ENCODE results near the gene SOX10. TPM values are rescaled to one million over a fixed set of nuclear protein-coding genes. Genes with fewer than 3 reads are reported as not detected.

Gene SOX10
- not detected in 2 replicates for total RNA-seq
- 0.09 TPM for total RNA-seq (2013)
- polyA plus RNA-seq = not detected in 2 replicates
- polyA minus RNA-seq = not detected in 2 replicates

DNA sequence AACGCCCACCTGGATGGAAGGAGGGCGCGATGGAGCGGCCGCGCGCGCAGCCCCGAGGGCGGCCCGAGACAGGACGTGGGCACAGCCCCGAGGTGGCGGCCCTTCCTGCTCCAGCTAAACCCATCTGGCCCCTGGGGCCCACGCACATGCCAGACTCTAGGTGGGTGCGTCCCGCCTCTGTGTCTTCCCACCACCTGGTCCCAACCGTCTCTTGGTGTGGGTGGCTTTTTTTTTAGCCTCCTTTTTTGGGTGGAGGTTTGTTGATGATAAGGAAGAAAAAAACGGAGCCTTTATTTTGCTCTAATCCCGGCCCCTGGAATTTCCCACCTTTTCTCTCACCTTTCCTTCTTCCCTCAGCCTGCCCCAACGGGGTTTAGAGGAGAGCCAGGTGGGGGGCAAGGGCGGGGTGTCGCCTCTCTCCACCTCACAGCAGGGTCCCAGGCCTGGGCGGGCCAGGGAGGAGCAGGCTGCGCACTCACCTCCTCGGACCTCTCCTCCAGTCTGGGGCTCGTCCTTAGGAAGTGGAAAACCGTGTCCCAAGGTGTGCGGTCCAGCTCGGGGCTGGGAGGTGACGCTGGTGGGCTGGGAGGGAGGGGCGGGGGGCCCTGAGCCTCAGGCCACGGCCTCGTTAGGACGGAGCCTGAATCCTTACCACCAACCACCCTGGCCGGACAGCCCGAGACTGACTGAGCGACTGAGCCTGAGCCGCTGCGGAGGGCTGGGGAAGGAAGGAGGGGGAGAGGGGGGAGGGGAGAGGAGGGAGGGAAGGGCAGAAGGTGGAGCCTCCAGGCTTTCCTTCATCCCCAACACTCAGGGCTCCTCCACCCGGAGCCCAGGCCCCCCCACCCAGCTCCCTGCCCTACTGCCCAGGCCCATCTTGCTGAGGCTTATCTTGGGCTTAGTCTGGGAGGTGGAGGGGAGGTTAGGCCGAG is at the start of gene SOX10:
SOX10 (minus strand) TSS at position 696 of the 932 bp plus-strand sequence. CDS start 771 bp downstream, outside the sequence.
- H3K27me3 Mint-ChIP-seq = no peaks in the 10 kb centered on the region
- H3K9ac ChIP-seq (ENCODE audit: low read length) = no peak within 1 kb of the TSS
- H3K27ac ChIP-seq (ENCODE audit: low read length in 2 of 2) = no peak within 1 kb of the TSS
- no peak within 1 kb of the TSS for H2AFZ ChIP-seq (ENCODE audit: insufficient read depth, low read depth, low read length, poor library complexity, severe bottlenecking)
- ATAC-seq (ENCODE audit: low read depth) (no peak), DNase-seq (no peak)
- no peaks in the 10 kb centered on the region for H3K79me2 ChIP-seq (ENCODE audit: control insufficient read depth, insufficient read depth, low read length)
- WGBS (ENCODE audit: insufficient coverage) = 83% methylated on average over 25 of the region's 42 CpGs
- H3K4me1 Mint-ChIP-seq = no peaks in the 10 kb centered on the region
- no peak within 1 kb of the TSS for H3K4me2 ChIP-seq (replicated peaks; ENCODE audit: low read depth, low read length, poor library complexity, severe bottlenecking)
- H3K4me1 ChIP-seq (ENCODE audit: control insufficient read depth in 2 of 2, insufficient read depth in 2 of 2, low read length in 2 of 2) = no peaks in the 10 kb centered on the region
- no peaks in the 10 kb centered on the region for H3K9me3 Mint-ChIP-seq (ENCODE audit: insufficient read depth)
- H3K36me3 ChIP-seq (replicated peaks in 1 of 2; ENCODE audit: control extremely low read depth in 1 of 2, control insufficient read depth in 1 of 2, extremely low read depth in 1 of 2, insufficient read depth in 2 of 2, low read length in 1 of 2) = no peaks in the 10 kb centered on the region
- POLR2A ChIA-PET = no interaction called here
- H3K9me3 ChIP-seq (ENCODE audit: control extremely low read depth in 1 of 3, control insufficient read depth in 2 of 3, insufficient read depth in 1 of 3, low read length in 2 of 3) = no peaks in the 10 kb centered on the region
- H3K4me3 Mint-ChIP-seq = no peak within 1 kb of the TSS
- no peaks in the 10 kb centered on the region for H4K20me1 ChIP-seq (ENCODE audit: control insufficient read depth, insufficient read depth, low read length, poor library complexity, severe bottlenecking)
- H3K27me3 ChIP-seq (replicated peaks in 1 of 4; ENCODE audit: control extremely low read depth in 1 of 4, control insufficient read depth in 3 of 4, insufficient read depth in 4 of 4, low read length in 3 of 4) = no peaks in the 10 kb centered on the region
- intact Hi-C loops (cut with micrococcal nuclease) = no loop called here
- TF ChIP-seq, protein P1, sequence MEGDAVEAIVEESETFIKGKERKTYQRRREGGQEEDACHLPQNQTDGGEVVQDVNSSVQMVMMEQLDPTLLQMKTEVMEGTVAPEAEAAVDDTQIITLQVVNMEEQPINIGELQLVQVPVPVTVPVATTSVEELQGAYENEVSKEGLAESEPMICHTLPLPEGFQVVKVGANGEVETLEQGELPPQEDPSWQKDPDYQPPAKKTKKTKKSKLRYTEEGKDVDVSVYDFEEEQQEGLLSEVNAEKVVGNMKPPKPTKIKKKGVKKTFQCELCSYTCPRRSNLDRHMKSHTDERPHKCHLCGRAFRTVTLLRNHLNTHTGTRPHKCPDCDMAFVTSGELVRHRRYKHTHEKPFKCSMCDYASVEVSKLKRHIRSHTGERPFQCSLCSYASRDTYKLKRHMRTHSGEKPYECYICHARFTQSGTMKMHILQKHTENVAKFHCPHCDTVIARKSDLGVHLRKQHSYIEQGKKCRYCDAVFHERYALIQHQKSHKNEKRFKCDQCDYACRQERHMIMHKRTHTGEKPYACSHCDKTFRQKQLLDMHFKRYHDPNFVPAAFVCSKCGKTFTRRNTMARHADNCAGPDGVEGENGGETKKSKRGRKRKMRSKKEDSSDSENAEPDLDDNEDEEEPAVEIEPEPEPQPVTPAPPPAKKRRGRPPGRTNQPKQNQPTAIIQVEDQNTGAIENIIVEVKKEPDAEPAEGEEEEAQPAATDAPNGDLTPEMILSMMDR (IDR thresholded peaks at IDR 0.05) = no peak
- no peak for TF ChIP-seq EZH2 (IDR thresholded peaks at IDR 0.05; ENCODE audit: borderline replicate concordance, insufficient read depth, low read depth, low read length, poor library complexity, severe bottlenecking)
- H3K4me3 ChIP-seq (ENCODE audit: control extremely low read depth in 1 of 5, extremely low read depth in 1 of 5, insufficient read depth in 1 of 5, low read depth in 2 of 5, low read length in 4 of 5) = no peak within 1 kb of the TSS
- CTCF ChIA-PET = interaction anchor here (0.7 to 1.3 kb wide), 2 partner anchors 12 to 20 kb away, joined by 3 to 4 read pairs; no protein-coding TSS in a partner anchor
- no peak within 1 kb of the TSS for H3K27ac Mint-ChIP-seq
